MM.1S (cell line): ENCODE measurements around the gene RNF217.

ENCODE experiments used
- EZH2phosphoT487 ChIP-seq: fragments of 300-600 bp; sonication (generic); IDR thresholded peaks from 2 replicates; pipeline ENCODE4 v1.6.1; 2018; ENCODE audit warnings: antibody characterized with exemption, low read length
- TF ChIP-seq, protein P1 (sequence below): fragments of 300-600 bp; sonication (generic); IDR thresholded peaks from 2 replicates; pipeline ENCODE4 v1.5.1; 2016; ENCODE audit warnings: antibody characterized with exemption, low read length, mixed read lengths

DNA sequence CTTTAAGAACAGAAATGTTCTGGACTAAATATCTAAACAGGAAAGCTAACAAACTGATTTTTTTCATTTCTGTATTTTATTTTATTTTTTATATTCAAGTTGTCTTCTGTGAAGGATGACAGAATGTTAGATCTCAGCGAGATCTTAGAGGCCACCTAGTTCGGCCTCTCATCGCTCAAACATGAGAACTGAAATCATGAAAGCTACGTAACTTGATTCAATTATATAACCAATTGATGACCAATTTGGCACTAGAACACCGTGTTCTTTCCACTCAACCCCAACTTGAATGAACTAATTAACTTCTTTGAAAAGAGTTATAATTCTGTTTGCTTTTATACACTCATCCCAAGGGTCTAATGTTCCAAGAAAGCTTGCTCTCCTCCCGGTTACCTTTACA, 24.6 kb upstream of the RNF217 start:
- TF ChIP-seq, protein P1, sequence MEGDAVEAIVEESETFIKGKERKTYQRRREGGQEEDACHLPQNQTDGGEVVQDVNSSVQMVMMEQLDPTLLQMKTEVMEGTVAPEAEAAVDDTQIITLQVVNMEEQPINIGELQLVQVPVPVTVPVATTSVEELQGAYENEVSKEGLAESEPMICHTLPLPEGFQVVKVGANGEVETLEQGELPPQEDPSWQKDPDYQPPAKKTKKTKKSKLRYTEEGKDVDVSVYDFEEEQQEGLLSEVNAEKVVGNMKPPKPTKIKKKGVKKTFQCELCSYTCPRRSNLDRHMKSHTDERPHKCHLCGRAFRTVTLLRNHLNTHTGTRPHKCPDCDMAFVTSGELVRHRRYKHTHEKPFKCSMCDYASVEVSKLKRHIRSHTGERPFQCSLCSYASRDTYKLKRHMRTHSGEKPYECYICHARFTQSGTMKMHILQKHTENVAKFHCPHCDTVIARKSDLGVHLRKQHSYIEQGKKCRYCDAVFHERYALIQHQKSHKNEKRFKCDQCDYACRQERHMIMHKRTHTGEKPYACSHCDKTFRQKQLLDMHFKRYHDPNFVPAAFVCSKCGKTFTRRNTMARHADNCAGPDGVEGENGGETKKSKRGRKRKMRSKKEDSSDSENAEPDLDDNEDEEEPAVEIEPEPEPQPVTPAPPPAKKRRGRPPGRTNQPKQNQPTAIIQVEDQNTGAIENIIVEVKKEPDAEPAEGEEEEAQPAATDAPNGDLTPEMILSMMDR = no peak
- no peak for TF ChIP-seq EZH2phosphoT487
